Measurements from ENCODE around the gene PSEN1.

PSEN1 gene

DNA sequence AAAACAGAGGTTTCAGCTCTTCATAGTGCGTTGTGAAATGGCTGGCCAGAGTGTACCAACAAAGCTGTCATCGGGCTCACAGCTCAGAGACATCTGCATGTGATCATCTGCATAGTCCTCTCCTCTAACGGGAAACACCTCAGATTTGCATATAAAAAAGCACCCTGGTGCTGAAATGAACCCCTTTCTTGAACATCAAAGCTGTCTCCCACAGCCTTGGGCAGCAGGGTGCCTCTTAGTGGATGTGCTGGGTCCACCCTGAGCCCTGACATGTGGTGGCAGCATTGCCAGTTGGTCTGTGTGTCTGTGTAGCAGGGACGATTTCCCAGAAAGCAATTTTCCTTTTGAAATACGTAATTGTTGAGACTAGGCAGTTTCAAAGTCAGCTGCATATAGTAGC lies 86.7 kb downstream of the PSEN1 start:
- Histone ChIP-seq H3K36me3 (ENCODE audit: control insufficient read depth in 1 of 2, insufficient read depth in 2 of 2, low read length in 2 of 2) (peaks cover 30 to 55% of the 10 kb centered on the region in 2 donors), H3K4me3 (ENCODE audit: low read depth in 1 of 2, low read length in 2 of 2) (no peak overlapping the region), H3K27me3 (ENCODE audit: control insufficient read depth in 1 of 2, insufficient read depth in 2 of 2, low read length in 2 of 2) (no peaks in the 10 kb centered on the region), H3K9me3 (ENCODE audit: control insufficient read depth in 1 of 2, low read length in 2 of 2) (no peaks in the 10 kb centered on the region), H3K9ac (ENCODE audit: low read depth in 1 of 2, low read length in 2 of 2) (no peak overlapping the region), H3K27ac (ENCODE audit: low read depth, low read length) (no peak overlapping the region), H3K4me1 (ENCODE audit: control insufficient read depth in 1 of 2, insufficient read depth in 2 of 2, low read length in 2 of 2) (no peaks in the 10 kb centered on the region)

GRCh38 chr14:73225496-73225895 lies 89.2 kb downstream of the PSEN1 start:
- Histone ChIP-seq H3K27ac (ENCODE audit: low read depth, low read length) (no peak overlapping the region), H3K4me3 (ENCODE audit: low read depth in 1 of 2, low read length in 2 of 2) (no peak overlapping the region)

GRCh38 chr14:73227812-73228781 lies 91.8 kb downstream of the PSEN1 start:
- peaks cover 1 to 22% of the 10 kb centered on the region in 2 donors for H3K36me3 ChIP-seq (ENCODE audit: control insufficient read depth in 1 of 2, insufficient read depth in 2 of 2, low read length in 2 of 2)
- peaks cover 0 to 3% of the 10 kb centered on the region in 2 donors for H3K4me1 ChIP-seq (ENCODE audit: control insufficient read depth in 1 of 2, insufficient read depth in 2 of 2, low read length in 2 of 2)
- no peak overlapping the region for H3K27ac ChIP-seq (ENCODE audit: low read depth, low read length)
- no peaks in the 10 kb centered on the region for H3K9me3 ChIP-seq (ENCODE audit: control insufficient read depth in 1 of 2, low read length in 2 of 2)
- H3K27me3 ChIP-seq (ENCODE audit: control insufficient read depth in 1 of 2, insufficient read depth in 2 of 2, low read length in 2 of 2) = no peaks in the 10 kb centered on the region
- H3K9ac ChIP-seq (ENCODE audit: low read depth in 1 of 2, low read length in 2 of 2) = no peak overlapping the region
- H3K4me3 ChIP-seq (ENCODE audit: low read depth in 1 of 2, low read length in 2 of 2) = no peak overlapping the region

More at GRCh38 chr14:73225496-73225895, 89.2 kb downstream of the PSEN1 start:
- H3K9me3 ChIP-seq (ENCODE audit: control insufficient read depth in 1 of 2, low read length in 2 of 2) = no peaks in the 10 kb centered on the region
- H3K9ac ChIP-seq (ENCODE audit: low read depth in 1 of 2, low read length in 2 of 2) = no peak overlapping the region
- peaks cover 17 to 44% of the 10 kb centered on the region in 2 donors for H3K36me3 ChIP-seq (ENCODE audit: control insufficient read depth in 1 of 2, insufficient read depth in 2 of 2, low read length in 2 of 2)
- H3K4me1 ChIP-seq (ENCODE audit: control insufficient read depth in 1 of 2, insufficient read depth in 2 of 2, low read length in 2 of 2) = no peaks in the 10 kb centered on the region
- no peaks in the 10 kb centered on the region for H3K27me3 ChIP-seq (ENCODE audit: control insufficient read depth in 1 of 2, insufficient read depth in 2 of 2, low read length in 2 of 2)

GRCh38 chr14:73230051-73230450 lies 93.7 kb downstream of the PSEN1 start:
- H3K36me3 ChIP-seq (ENCODE audit: control insufficient read depth in 1 of 2, insufficient read depth in 2 of 2, low read length in 2 of 2) = peaks cover 0 to 19% of the 10 kb centered on the region in 2 donors
- no peaks in the 10 kb centered on the region for H3K27me3 ChIP-seq (ENCODE audit: control insufficient read depth in 1 of 2, insufficient read depth in 2 of 2, low read length in 2 of 2)
- peaks cover 2 to 6% of the 10 kb centered on the region in 2 donors for H3K4me1 ChIP-seq (ENCODE audit: control insufficient read depth in 1 of 2, insufficient read depth in 2 of 2, low read length in 2 of 2)
- no peak overlapping the region for H3K9ac ChIP-seq (ENCODE audit: low read depth in 1 of 2, low read length in 2 of 2)
- H3K27ac ChIP-seq (ENCODE audit: low read depth, low read length) = no peak overlapping the region
- H3K9me3 ChIP-seq (ENCODE audit: control insufficient read depth in 1 of 2, low read length in 2 of 2) = no peaks in the 10 kb centered on the region
- no peak overlapping the region for H3K4me3 ChIP-seq (ENCODE audit: low read depth in 1 of 2, low read length in 2 of 2)

DNA sequence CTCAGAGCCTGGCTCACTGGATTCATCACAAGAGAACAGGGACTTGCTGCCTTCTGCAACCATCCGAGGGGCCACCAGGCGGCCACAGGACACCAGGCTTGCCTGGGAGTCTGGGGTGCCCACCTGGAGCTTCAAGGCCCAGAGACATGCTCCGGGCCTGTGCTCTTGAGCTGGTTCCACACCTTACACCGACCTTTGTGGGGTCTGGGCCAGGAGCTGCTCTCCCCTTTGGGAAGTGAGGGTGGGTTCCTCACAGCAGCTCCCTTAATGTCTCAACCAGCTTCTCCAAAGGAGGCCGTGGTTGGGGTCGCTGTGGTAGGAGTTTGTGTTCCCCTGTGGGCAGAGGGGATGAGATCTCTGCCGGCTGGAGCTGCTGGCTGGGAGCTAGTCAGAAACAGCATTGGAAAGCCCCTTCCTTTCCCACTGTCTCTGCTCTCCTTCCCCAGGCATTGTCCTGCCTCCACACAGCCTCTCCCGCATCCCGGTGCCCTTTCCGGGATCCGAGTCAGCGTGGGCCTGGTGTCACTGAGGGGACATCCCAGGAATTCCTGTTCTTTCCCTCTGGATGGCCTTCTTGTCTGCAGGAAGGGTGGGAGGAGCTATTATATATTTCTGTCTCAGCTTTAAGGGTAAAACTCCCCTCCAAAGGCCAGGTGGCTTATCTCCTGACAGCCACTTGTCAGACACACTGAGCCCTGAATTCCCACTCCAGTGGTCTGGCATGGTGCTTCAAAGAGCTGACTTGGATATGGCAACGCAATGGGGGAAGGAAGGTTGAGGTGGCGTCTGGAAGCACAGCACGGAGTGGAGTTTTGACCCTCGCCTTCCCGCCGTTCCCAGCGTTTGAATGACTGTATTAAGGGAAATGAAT lies 95.9 kb downstream of the PSEN1 start:
- Histone ChIP-seq H3K4me1 (ENCODE audit: control insufficient read depth in 1 of 2, insufficient read depth in 2 of 2, low read length in 2 of 2) (peaks cover 14 to 18% of the 10 kb centered on the region in 2 donors), H3K9ac (ENCODE audit: low read depth in 1 of 2, low read length in 2 of 2) (no peak overlapping the region), H3K27ac (ENCODE audit: low read depth, low read length) (no peak overlapping the region), H3K9me3 (ENCODE audit: control insufficient read depth in 1 of 2, low read length in 2 of 2) (no peaks in the 10 kb centered on the region), H3K36me3 (ENCODE audit: control insufficient read depth in 1 of 2, insufficient read depth in 2 of 2, low read length in 2 of 2) (peaks cover 0 to 15% of the 10 kb centered on the region in 2 donors), H3K4me3 (ENCODE audit: low read depth in 1 of 2, low read length in 2 of 2) (no peak overlapping the region), H3K27me3 (ENCODE audit: control insufficient read depth in 1 of 2, insufficient read depth in 2 of 2, low read length in 2 of 2) (peaks cover 0 to 4% of the 10 kb centered on the region in 2 donors)

- peaks cover 0 to 13% of the 10 kb centered on the region in 2 donors for H3K36me3 ChIP-seq (ENCODE audit: control insufficient read depth in 1 of 2, insufficient read depth in 2 of 2, low read length in 2 of 2)
- peaks cover 0 to 7% of the 10 kb centered on the region in 2 donors for H3K27me3 ChIP-seq (ENCODE audit: control insufficient read depth in 1 of 2, insufficient read depth in 2 of 2, low read length in 2 of 2)
- H3K4me1 ChIP-seq (ENCODE audit: control insufficient read depth in 1 of 2, insufficient read depth in 2 of 2, low read length in 2 of 2) = peaks cover 14 to 18% of the 10 kb centered on the region in 2 donors
- no peak overlapping the region for H3K4me3 ChIP-seq (ENCODE audit: low read depth in 1 of 2, low read length in 2 of 2)
- H3K9ac ChIP-seq (ENCODE audit: low read depth in 1 of 2, low read length in 2 of 2) = no peak overlapping the region
- H3K27ac ChIP-seq (ENCODE audit: low read depth, low read length) = no peak overlapping the region
- H3K9me3 ChIP-seq (ENCODE audit: control insufficient read depth in 1 of 2, low read length in 2 of 2) = no peaks in the 10 kb centered on the region
Observed at GRCh38 chr14:73232984-73233383, 96.7 kb downstream of the PSEN1 start.

DNA sequence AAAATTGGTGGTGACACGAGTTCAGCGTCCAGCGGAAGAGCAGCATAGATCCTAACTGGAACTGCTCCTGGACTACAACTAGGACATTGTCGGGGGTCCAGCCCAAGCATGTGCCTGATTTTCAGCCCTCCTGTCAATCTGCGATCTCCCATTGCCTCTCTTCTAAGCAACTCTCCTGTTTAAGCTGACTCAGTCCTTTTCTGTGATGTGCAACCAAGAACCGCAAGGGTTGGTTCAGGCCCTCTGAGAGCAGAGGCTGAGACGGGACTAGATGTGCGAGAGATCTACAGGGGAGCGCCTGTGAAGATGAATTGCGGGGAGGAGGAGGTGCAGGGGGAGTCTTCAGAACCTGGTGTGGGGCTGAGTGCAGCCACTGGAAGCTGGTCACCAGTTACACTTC lies 97.3 kb downstream of the PSEN1 start:
- no peak overlapping the region for H3K27ac ChIP-seq (ENCODE audit: low read depth, low read length)
- peaks cover 0 to 9% of the 10 kb centered on the region in 2 donors for H3K36me3 ChIP-seq (ENCODE audit: control insufficient read depth in 1 of 2, insufficient read depth in 2 of 2, low read length in 2 of 2)
- H3K9ac ChIP-seq (ENCODE audit: low read depth in 1 of 2, low read length in 2 of 2) = no peak overlapping the region
- H3K27me3 ChIP-seq (ENCODE audit: control insufficient read depth in 1 of 2, insufficient read depth in 2 of 2, low read length in 2 of 2) = peaks cover 0 to 12% of the 10 kb centered on the region in 2 donors
- H3K4me3 ChIP-seq (ENCODE audit: low read depth in 1 of 2, low read length in 2 of 2) = no peak overlapping the region
- H3K9me3 ChIP-seq (ENCODE audit: control insufficient read depth in 1 of 2, low read length in 2 of 2) = no peaks in the 10 kb centered on the region
- peaks cover 19 to 23% of the 10 kb centered on the region in 2 donors for H3K4me1 ChIP-seq (ENCODE audit: control insufficient read depth in 1 of 2, insufficient read depth in 2 of 2, low read length in 2 of 2)

- H3K27ac ChIP-seq (ENCODE audit: low read depth, low read length) = no peak overlapping the region
- no peak overlapping the region for H3K4me3 ChIP-seq (ENCODE audit: low read depth in 1 of 2, low read length in 2 of 2)
- peaks cover 4 to 16% of the 10 kb centered on the region in 2 donors for H3K27me3 ChIP-seq (ENCODE audit: control insufficient read depth in 1 of 2, insufficient read depth in 2 of 2, low read length in 2 of 2)
- H3K4me1 ChIP-seq (ENCODE audit: control insufficient read depth in 1 of 2, insufficient read depth in 2 of 2, low read length in 2 of 2) = peaks cover 23 to 26% of the 10 kb centered on the region in 2 donors
- no peak overlapping the region for H3K9ac ChIP-seq (ENCODE audit: low read depth in 1 of 2, low read length in 2 of 2)
- no peaks in the 10 kb centered on the region for H3K9me3 ChIP-seq (ENCODE audit: control insufficient read depth in 1 of 2, low read length in 2 of 2)
- H3K36me3 ChIP-seq (ENCODE audit: control insufficient read depth in 1 of 2, insufficient read depth in 2 of 2, low read length in 2 of 2) = peaks cover 0 to 4% of the 10 kb centered on the region in 2 donors
Observed at GRCh38 chr14:73234029-73234428, 97.7 kb downstream of the PSEN1 start.

DNA sequence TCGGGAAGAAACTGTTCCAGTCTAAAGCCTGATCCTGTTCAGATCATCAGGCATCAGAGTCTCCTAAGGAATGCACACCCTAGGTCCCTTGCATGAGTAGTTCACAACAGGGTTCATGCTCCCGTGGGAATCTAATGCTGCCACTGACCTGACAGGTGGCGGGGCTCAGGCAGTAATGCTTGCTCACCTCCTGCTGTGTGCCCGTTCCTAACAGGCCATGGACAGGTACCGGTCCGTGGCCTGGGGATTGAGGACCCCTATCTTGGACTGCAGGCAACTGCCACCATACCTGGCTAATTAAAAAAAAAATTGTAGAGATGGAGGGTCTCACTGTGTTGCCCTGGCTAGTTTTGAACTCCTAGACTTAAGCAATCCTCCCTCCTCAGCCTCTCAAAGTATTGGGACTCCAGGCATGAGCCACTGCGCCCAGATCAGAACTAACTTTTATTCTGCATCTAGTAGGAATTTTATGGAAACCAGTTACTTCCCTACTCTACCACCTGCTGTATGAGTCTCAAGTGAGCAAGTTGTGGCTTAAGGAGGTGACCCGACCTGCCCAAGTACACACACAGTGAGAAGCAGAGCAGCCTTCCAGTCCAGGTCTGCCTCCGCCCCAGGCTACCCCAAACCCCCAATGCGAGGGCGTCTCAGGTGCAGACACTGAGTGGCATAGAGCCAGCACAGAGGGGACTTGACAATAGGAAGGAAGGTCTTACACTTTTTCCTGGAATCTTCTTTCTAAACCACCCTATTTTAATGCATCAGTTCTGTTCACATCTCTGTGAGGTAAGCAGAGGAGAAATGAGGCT lies 98.5 kb downstream of the PSEN1 start:
- peaks cover 7 to 23% of the 10 kb centered on the region in 2 donors for H3K27me3 ChIP-seq (ENCODE audit: control insufficient read depth in 1 of 2, insufficient read depth in 2 of 2, low read length in 2 of 2)

More for the DNA sequence above, 98.5 kb downstream of the PSEN1 start:
- Histone ChIP-seq H3K27ac (ENCODE audit: low read depth, low read length) (no peak overlapping the region), H3K36me3 (ENCODE audit: control insufficient read depth in 1 of 2, insufficient read depth in 2 of 2, low read length in 2 of 2) (no peaks in the 10 kb centered on the region), H3K9ac (ENCODE audit: low read depth in 1 of 2, low read length in 2 of 2) (peak overlapping the region in 1 of 2 donors; percentile 14), H3K4me3 (ENCODE audit: low read depth in 1 of 2, low read length in 2 of 2) (peak overlapping the region in 1 of 2 donors; percentile 27), H3K9me3 (ENCODE audit: control insufficient read depth in 1 of 2, low read length in 2 of 2) (no peaks in the 10 kb centered on the region), H3K4me1 (ENCODE audit: control insufficient read depth in 1 of 2, insufficient read depth in 2 of 2, low read length in 2 of 2) (peaks cover 26 to 28% of the 10 kb centered on the region in 2 donors)

Data from duodenal mucosa (tissue), 2 donors.